GM18870 (cell line): ENCODE measurements around the gene SSTR5.

ENCODE experiments used
- ATAC-seq: cut with Tn5 transposase; IDR thresholded peaks from one replicate; pipeline ENCODE4 v1.9.1; 2021; ENCODE audit warnings: moderate library complexity; ENCODE audit not compliant: unreplicated experiment

The SSTR5 gene

GRCh38 chr16:1102333-1102700, 29.8 kb downstream of the SSTR5 start:
- no peak for ATAC-seq

GRCh38 chr16:1102921-1103635, 30.5 kb downstream of the SSTR5 start:
- no peak for ATAC-seq

GRCh38 chr16:1103636-1103980, 31.1 kb downstream of the SSTR5 start:
- no peak for ATAC-seq

GRCh38 chr16:1105888-1106620, 33.5 kb downstream of the SSTR5 start:
- no peak for ATAC-seq

GRCh38 chr16:1106659-1107058, 34.1 kb downstream of the SSTR5 start:
- no peak for ATAC-seq

- ATAC-seq = no peak
Observed at GRCh38 chr16:1107141-1107540, 34.6 kb downstream of the SSTR5 start.

- no peak for ATAC-seq
Observed at GRCh38 chr16:1107731-1108130, 35.2 kb downstream of the SSTR5 start.

GRCh38 chr16:1108299-1109252, 36.0 kb downstream of the SSTR5 start:
- ATAC-seq = no peak

GRCh38 chr16:1109648-1110047, 37.1 kb downstream of the SSTR5 start:
- no peak for ATAC-seq

GRCh38 chr16:1112506-1113184, 40.1 kb downstream of the SSTR5 start:
- ATAC-seq = no peak

GRCh38 chr16:1113489-1113888, 40.9 kb downstream of the SSTR5 start:
- ATAC-seq = no peak

- ATAC-seq = no peak
Observed at GRCh38 chr16:1113889-1114526, 41.5 kb downstream of the SSTR5 start.

GRCh38 chr16:1116693-1117077, 44.1 kb downstream of the SSTR5 start:
- ATAC-seq = no peak

GRCh38 chr16:1117176-1117900, 44.8 kb downstream of the SSTR5 start:
- no peak for ATAC-seq

GRCh38 chr16:1117926-1118325, 45.4 kb downstream of the SSTR5 start:
- ATAC-seq = no peak

GRCh38 chr16:1119129-1119528, 46.6 kb downstream of the SSTR5 start:
- ATAC-seq = no peak

- no peak for ATAC-seq
Observed at GRCh38 chr16:1119766-1120576, 47.4 kb downstream of the SSTR5 start.

GRCh38 chr16:1120577-1120941, 48.0 kb downstream of the SSTR5 start:
- no peak for ATAC-seq

- ATAC-seq = no peak
Observed at GRCh38 chr16:1121009-1121408, 48.5 kb downstream of the SSTR5 start.
